Measurements from ENCODE around the gene DNAI1. TPM values are rescaled to one million over a fixed set of nuclear protein-coding genes. Genes with fewer than 3 reads are reported as not detected.
A peak's percentile ranks its signal among the peaks of the same experiment; 100 is the strongest.

The DNAI1 gene
- polyA plus RNA-seq, 1 donor: not detected

- no peak for DNase-seq
These were observed 33.0 kb downstream of the DNAI1 start for GRCh38 chr9:34491596-34491995.

GRCh38 chr9:34492051-34492450 lies 33.4 kb downstream of the DNAI1 start:
- no peak for DNase-seq

GRCh38 chr9:34493972-34494535 lies 35.4 kb downstream of the DNAI1 start:
- peak; percentile 63 for DNase-seq

- DNase-seq: no peak
These were observed 37.6 kb downstream of the DNAI1 start for GRCh38 chr9:34496149-34496712.

GRCh38 chr9:34498553-34498952 lies 39.9 kb downstream of the DNAI1 start:
- no peak for DNase-seq

- DNase-seq: no peak
These were observed 40.5 kb downstream of the DNAI1 start for GRCh38 chr9:34499076-34499475.

GRCh38 chr9:34500623-34501267 lies 42.1 kb downstream of the DNAI1 start:
- DNase-seq: peak; percentile 54

GRCh38 chr9:34501372-34501771 lies 42.8 kb downstream of the DNAI1 start:
- DNase-seq: no peak

- DNase-seq: peak; percentile 67
These were observed 43.4 kb downstream of the DNAI1 start for GRCh38 chr9:34501889-34502425.

GRCh38 chr9:34502471-34502870 lies 43.9 kb downstream of the DNAI1 start:
- no peak for DNase-seq

- DNase-seq: no peak
These were observed 44.3 kb downstream of the DNAI1 start for GRCh38 chr9:34502891-34503290.

GRCh38 chr9:34503406-34503805 lies 44.8 kb downstream of the DNAI1 start:
- no peak for DNase-seq

- DNase-seq: no peak
These were observed 46.9 kb downstream of the DNAI1 start for GRCh38 chr9:34505370-34506120.

GRCh38 chr9:34506623-34507022 lies 48.0 kb downstream of the DNAI1 start:
- no peak for DNase-seq

- no peak for DNase-seq
These were observed 49.0 kb downstream of the DNAI1 start for GRCh38 chr9:34507556-34507955.

- no peak for DNase-seq
These were observed 49.4 kb downstream of the DNAI1 start for GRCh38 chr9:34507966-34508365.

- DNase-seq: no peak
These were observed 49.9 kb downstream of the DNAI1 start for GRCh38 chr9:34508463-34508862.

- no peak for DNase-seq
These were observed 50.3 kb downstream of the DNAI1 start for GRCh38 chr9:34508951-34509350.

GRCh38 chr9:34510497-34511468 lies 52.2 kb downstream of the DNAI1 start:
- no peak for DNase-seq

- DNase-seq: no peak
These were observed 53.8 kb downstream of the DNAI1 start for GRCh38 chr9:34512131-34513078.
